A549 (cell line): ENCODE results near the gene CBFA2T2. TPM values are rescaled to one million over a fixed set of nuclear protein-coding genes. Genes with fewer than 3 reads are reported as not detected.

ENCODE experiments used
- ATAC-seq, 2 experiments: fragments of 200-7000 bp in 1 of 2; fragments of >200 bp in 1 of 2; cut with Nextera tagmentation in 1 of 2; cut with Tn5 transposase in 1 of 2; 3 replicates each; pipeline versions ENCODE4 v1.8.0 to v1.9.1; 2018 to 2020; ENCODE audit warnings: mild to moderate bottlenecking in 1 of 2, moderate library complexity in 1 of 2
- CTCF ChIA-PET: fragments of 300-600 bp; sonication (Branson Sonifier 250); formaldehyde crosslinking; extraction: SDS; loops from one replicate; lab custom pipeline; 2021; ENCODE audit warnings: antibody characterized with exemption, inconsistent platforms; lab: Yijun Ruan, JAX
- POLR2A ChIA-PET: fragments of 350-600 bp; formaldehyde crosslinking; extraction: SDS; loops from one replicate; lab custom pipeline; 2021; ENCODE audit warnings: antibody characterized with exemption, inconsistent platforms; lab: Yijun Ruan, JAX
- DNase-seq, 2 experiments: peaks; one replicate each; pipeline versions ENCODE4 v3.0.0 to v3.0.0-alpha.2; 2011 to 2016; ENCODE audit warnings: low read depth in 1 of 2, low spot score in 1 of 2
- FAIRE-seq: peaks from 2 replicates; lab custom pipeline; 2011; peaks lifted over from hg19 to GRCh38; lab: Jason Lieb, UNC
- H3K27ac ChIP-seq, 2 experiments: fragments of >200 bp; sonication (Bioruptor Twin); formaldehyde crosslinking; 3 replicates each; pipeline ENCODE4 v1.5.1; 2016 to 2017
- H3K4me1 ChIP-seq: fragments of >200 bp; sonication (Bioruptor Twin); formaldehyde crosslinking; 3 replicates; pipeline ENCODE4 v1.6.1; 2016
- H3K4me2 ChIP-seq: fragments of >200 bp; sonication (Bioruptor Twin); formaldehyde crosslinking; 3 replicates; pipeline ENCODE4 v1.6.1; 2016
- H3K4me3 ChIP-seq: fragments of >200 bp; sonication (Bioruptor Twin); formaldehyde crosslinking; 3 replicates; pipeline ENCODE4 v1.5.1; 2016
- H3K9me3 ChIP-seq: fragments of >200 bp; sonication (Bioruptor Twin); formaldehyde crosslinking; 3 replicates; pipeline ENCODE4 v1.6.1; 2016
- CEBPB ChIP-seq, 2 experiments: fragments of >200 bp in 1 of 2; sonication (Bioruptor Twin) in 1 of 2; formaldehyde crosslinking in 1 of 2; IDR thresholded peaks; 2 replicates each; pipeline ENCODE4 v1.6.1; 2012 to 2016
- CHD2 ChIP-seq: fragments of 150-350 bp; IDR thresholded peaks from 2 replicates; pipeline ENCODE4 v1.6.1; 2014; ENCODE audit warnings: low read length; ENCODE audit not compliant: partially characterized antibody
- EP300 ChIP-seq, 2 experiments: fragments of >200 bp; sonication (Bioruptor Twin); formaldehyde crosslinking; IDR thresholded peaks; 2 replicates in 1 of 2; 3 replicates in 1 of 2; pipeline ENCODE4 v1.6.1; 2016 to 2017
- ESRRA ChIP-seq: fragments of 150-350 bp; IDR thresholded peaks from 2 replicates; pipeline ENCODE4 v1.6.1; 2014; ENCODE audit warnings: mild to moderate bottlenecking, low read length, borderline replicate concordance
- FOSL2 ChIP-seq, 2 experiments: fragments of 450-650 bp in 1 of 2; fragments of >200 bp in 1 of 2; sonication (Bioruptor Twin) in 1 of 2; formaldehyde crosslinking; IDR thresholded peaks; 2 replicates each; pipeline versions ENCODE4 v1.5.0 to v1.6.1; 2016 to 2020; ENCODE audit warnings: mild to moderate bottlenecking in 1 of 2, moderate library complexity in 1 of 2
- MAFK ChIP-seq: fragments of 450-650 bp; IDR thresholded peaks from 2 replicates; pipeline ENCODE4 v1.6.1; 2014; ENCODE audit not compliant: partially characterized antibody
- MAZ ChIP-seq: fragments of 150-350 bp; IDR thresholded peaks from 2 replicates; pipeline ENCODE4 v1.6.1; 2014; ENCODE audit warnings: antibody characterized with exemption, low read depth, low read length, borderline replicate concordance
- NPAS2 ChIP-seq: fragments of 250-450 bp; sonication (Bioruptor Pico); IDR thresholded peaks from 2 replicates; pipeline ENCODE4 v1.8.0; 2022; ENCODE audit warnings: mild to moderate bottlenecking, moderate library complexity, borderline replicate concordance
- NR3C1 ChIP-seq: fragments of >200 bp; sonication (Bioruptor Twin); formaldehyde crosslinking; IDR thresholded peaks from 3 replicates; pipeline ENCODE4 v1.6.1; 2017
- POLR2A ChIP-seq: IDR thresholded peaks from 2 replicates; pipeline ENCODE4 v1.6.1; 2012; ENCODE audit warnings: mild to moderate bottlenecking, low read length
- RCOR1 ChIP-seq: fragments of 150-350 bp; IDR thresholded peaks from 2 replicates; pipeline ENCODE4 v1.6.1; 2014; ENCODE audit warnings: antibody characterized with exemption, low read length, low read depth
- ZC3H11A ChIP-seq: fragments of 450-650 bp; IDR thresholded peaks from 2 replicates; pipeline ENCODE4 v1.6.1; 2014; ENCODE audit warnings: antibody characterized with exemption, mild to moderate bottlenecking
- ZFP36 ChIP-seq: fragments of 450-650 bp; IDR thresholded peaks from 2 replicates; pipeline ENCODE4 v1.6.1; 2014; ENCODE audit warnings: borderline replicate concordance; ENCODE audit not compliant: partially characterized antibody
- ZSCAN20 ChIP-seq: fragments of 250-450 bp; sonication (Bioruptor Pico); IDR thresholded peaks from 2 replicates; pipeline ENCODE4 v1.8.0; 2022; ENCODE audit warnings: mild to moderate bottlenecking, moderate library complexity
- WGBS: methylation state at CpG from one replicate; pipeline ENCODE4 v1.1.6; 2017; ENCODE audit errors: missing lambda C conversion rate; 5-methylcytosine and 5-hydroxymethylcytosine counted together
- polyA plus RNA-seq, 4 experiments: library from polyadenylated mRNA; depleted of rRNA in 3 of 4; stranded (reverse); fragments of >200 nt; fragmentation: RNase III in 1 of 4; extraction: RNeasy Plus Mini Kit Qiagen cat#74134 plus additional on column Dnase treatment in 1 of 4; gene quantifications; 2 replicates in 3 of 4; 3 replicates in 1 of 4; pipeline ENCODE4 v1.2.3, GENCODE V29; 2011 to 2017
- TF ChIP-seq, protein P1 (sequence below): fragments of 250-450 bp; sonication (Bioruptor Pico); IDR thresholded peaks from 2 replicates; pipeline ENCODE4 v1.5.0; 2020; ENCODE audit warnings: low read depth, mild to moderate bottlenecking, moderate library complexity
- TF ChIP-seq, protein P2 (sequence below): fragments of >200 bp; sonication (Bioruptor Twin); formaldehyde crosslinking; IDR thresholded peaks from 3 replicates; pipeline ENCODE4 v1.6.1; 2016
- TF ChIP-seq, protein P3 (sequence below): fragments of >200 bp; sonication (Bioruptor Twin); formaldehyde crosslinking; IDR thresholded peaks from 3 replicates; pipeline ENCODE4 v1.5.1; 2016
- TF ChIP-seq, protein P4 (sequence below): fragments of 150-350 bp; IDR thresholded peaks from 2 replicates; pipeline ENCODE4 v1.6.1; 2014; ENCODE audit warnings: low read depth, mild to moderate bottlenecking, low read length
- TF ChIP-seq, protein P5 (sequence below): fragments of 200-600 bp; sonication (generic); IDR thresholded peaks from 2 replicates; pipeline ENCODE4 v1.6.1; 2016; ENCODE audit warnings: antibody characterized with exemption, mild to moderate bottlenecking, moderate library complexity

CBFA2T2 gene
- polyA plus RNA-seq, 2 of the 4 experiments (the other 2 are of a cell fraction): 6.8 to 9.4 TPM

DNA sequence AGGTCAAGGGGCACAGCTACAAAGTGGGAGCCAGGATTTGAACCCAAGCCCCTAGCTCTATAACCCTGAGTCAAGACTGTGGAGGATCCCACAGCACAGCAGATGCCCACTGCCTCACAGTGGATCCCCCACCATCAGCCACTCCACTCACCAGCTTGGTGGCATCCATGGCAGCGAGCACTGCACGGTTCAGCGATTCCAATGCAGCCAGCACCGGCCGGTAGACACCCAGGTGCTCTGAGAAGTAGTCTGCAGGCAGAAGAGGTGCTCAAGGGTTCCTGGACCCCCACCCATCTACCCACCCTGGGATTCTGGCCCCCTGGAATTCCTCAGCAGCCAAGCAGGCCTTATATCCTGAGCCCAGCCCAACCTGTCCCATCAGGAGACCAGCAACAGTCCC is 179.3 kb downstream of the CBFA2T2 start:
- no peaks in the 10 kb centered on the region for H3K9me3 ChIP-seq
- peaks cover 20% of the 10 kb centered on the region for H3K4me1 ChIP-seq
- no peak overlapping the region for H3K27ac ChIP-seq
- ATAC-seq (no peak), DNase-seq (no peak), FAIRE-seq (no peak)
- H3K4me2 ChIP-seq: no peak overlapping the region
- TF ChIP-seq, protein P1, sequence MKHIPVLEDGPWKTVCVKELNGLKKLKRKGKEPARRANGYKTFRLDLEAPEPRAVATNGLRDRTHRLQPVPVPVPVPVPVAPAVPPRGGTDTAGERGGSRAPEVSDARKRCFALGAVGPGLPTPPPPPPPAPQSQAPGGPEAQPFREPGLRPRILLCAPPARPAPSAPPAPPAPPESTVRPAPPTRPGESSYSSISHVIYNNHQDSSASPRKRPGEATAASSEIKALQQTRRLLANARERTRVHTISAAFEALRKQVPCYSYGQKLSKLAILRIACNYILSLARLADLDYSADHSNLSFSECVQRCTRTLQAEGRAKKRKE (CRISPR knock-in tag): no peak
- TF ChIP-seq ZC3H11A: no peak
- TF ChIP-seq, protein P2, sequence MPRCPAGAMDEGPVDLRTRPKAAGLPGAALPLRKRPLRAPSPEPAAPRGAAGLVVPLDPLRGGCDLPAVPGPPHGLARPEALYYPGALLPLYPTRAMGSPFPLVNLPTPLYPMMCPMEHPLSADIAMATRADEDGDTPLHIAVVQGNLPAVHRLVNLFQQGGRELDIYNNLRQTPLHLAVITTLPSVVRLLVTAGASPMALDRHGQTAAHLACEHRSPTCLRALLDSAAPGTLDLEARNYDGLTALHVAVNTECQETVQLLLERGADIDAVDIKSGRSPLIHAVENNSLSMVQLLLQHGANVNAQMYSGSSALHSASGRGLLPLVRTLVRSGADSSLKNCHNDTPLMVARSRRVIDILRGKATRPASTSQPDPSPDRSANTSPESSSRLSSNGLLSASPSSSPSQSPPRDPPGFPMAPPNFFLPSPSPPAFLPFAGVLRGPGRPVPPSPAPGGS: no peak
- no peak for TF ChIP-seq CEBPB (IDR thresholded peaks at IDR 0.05)
- no peak for TF ChIP-seq EP300 (IDR thresholded peaks at IDR 0.05)
- no peak for TF ChIP-seq NPAS2 (CRISPR knock-in tag)
- no peak for TF ChIP-seq ZFP36
- TF ChIP-seq CHD2: no peak
- no peak for TF ChIP-seq MAZ
- no peak for TF ChIP-seq ZSCAN20 (CRISPR knock-in tag)
- no peak for TF ChIP-seq NR3C1
- TF ChIP-seq, protein P3, sequence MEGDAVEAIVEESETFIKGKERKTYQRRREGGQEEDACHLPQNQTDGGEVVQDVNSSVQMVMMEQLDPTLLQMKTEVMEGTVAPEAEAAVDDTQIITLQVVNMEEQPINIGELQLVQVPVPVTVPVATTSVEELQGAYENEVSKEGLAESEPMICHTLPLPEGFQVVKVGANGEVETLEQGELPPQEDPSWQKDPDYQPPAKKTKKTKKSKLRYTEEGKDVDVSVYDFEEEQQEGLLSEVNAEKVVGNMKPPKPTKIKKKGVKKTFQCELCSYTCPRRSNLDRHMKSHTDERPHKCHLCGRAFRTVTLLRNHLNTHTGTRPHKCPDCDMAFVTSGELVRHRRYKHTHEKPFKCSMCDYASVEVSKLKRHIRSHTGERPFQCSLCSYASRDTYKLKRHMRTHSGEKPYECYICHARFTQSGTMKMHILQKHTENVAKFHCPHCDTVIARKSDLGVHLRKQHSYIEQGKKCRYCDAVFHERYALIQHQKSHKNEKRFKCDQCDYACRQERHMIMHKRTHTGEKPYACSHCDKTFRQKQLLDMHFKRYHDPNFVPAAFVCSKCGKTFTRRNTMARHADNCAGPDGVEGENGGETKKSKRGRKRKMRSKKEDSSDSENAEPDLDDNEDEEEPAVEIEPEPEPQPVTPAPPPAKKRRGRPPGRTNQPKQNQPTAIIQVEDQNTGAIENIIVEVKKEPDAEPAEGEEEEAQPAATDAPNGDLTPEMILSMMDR: no peak
- WGBS: 87% methylated on average over 5 of the region's 5 CpGs
- POLR2A ChIA-PET: interaction anchor here (0.6 kb wide), 1 partner anchor 413 kb away, joined by 3 read pairs; no protein-coding TSS in a partner anchor
- no peak overlapping the region for H3K4me3 ChIP-seq
- CTCF ChIA-PET: interaction anchor here (0.6 to 2.2 kb wide), 10 partner anchors 11 to 401 kb away, joined by 3 to 9 read pairs (median 4); no protein-coding TSS in a partner anchor

DNA sequence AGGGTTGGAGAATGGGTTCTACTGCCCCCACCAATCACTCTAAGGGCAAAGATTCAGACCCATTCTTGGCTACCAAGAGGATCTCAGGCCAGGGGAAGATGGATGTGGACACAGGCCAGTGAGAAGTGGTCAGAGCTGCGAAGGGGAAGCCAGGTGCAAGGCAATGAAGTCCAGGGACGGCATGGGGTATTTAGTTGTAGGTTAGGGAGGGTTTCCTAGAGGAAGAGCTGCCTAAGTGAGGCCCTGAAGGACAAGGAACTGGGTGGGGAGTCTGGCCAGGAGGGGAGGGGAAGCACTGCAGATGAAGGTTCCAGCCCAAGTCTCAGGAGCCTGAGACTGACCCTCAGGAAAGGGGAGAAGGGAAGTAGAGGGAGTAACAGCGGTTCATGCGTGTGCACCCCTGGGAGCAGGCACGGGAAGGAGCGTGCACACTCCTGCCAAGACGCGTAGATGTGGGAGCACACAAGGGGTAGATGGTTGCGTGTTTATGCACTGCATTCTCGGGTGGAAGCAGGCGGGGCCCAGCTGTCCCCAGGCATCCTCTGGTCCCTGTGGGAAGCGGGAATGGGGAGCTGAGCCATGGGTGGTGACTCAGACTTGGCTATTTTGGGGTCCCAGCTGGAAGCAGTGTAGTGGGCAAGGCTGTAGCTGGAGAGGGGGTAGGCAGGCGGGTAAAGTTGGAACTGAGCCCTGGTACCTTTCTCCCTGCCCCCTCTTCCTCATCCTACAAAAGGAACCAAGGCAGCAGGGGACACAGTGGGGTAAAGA is 180.2 kb downstream of the CBFA2T2 start:
- no peak overlapping the region for H3K4me3 ChIP-seq
- no peak overlapping the region for H3K4me2 ChIP-seq
- no peaks in the 10 kb centered on the region for H3K9me3 ChIP-seq
- TF ChIP-seq ESRRA (no peak), FOSL2 (IDR thresholded peaks at IDR 0.05) (no peak), FOSL2 (CRISPR knock-in tag; IDR thresholded peaks at IDR 0.05) (no peak), ZFP36 (no peak), MAFK (no peak), POLR2A (no peak), CEBPB (IDR thresholded peaks at IDR 0.05) (no peak), RCOR1 (no peak)
- TF ChIP-seq, protein P2: no peak
- TF ChIP-seq, protein P4, sequence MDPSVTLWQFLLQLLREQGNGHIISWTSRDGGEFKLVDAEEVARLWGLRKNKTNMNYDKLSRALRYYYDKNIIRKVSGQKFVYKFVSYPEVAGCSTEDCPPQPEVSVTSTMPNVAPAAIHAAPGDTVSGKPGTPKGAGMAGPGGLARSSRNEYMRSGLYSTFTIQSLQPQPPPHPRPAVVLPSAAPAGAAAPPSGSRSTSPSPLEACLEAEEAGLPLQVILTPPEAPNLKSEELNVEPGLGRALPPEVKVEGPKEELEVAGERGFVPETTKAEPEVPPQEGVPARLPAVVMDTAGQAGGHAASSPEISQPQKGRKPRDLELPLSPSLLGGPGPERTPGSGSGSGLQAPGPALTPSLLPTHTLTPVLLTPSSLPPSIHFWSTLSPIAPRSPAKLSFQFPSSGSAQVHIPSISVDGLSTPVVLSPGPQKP: no peak
- TF ChIP-seq, protein P5, sequence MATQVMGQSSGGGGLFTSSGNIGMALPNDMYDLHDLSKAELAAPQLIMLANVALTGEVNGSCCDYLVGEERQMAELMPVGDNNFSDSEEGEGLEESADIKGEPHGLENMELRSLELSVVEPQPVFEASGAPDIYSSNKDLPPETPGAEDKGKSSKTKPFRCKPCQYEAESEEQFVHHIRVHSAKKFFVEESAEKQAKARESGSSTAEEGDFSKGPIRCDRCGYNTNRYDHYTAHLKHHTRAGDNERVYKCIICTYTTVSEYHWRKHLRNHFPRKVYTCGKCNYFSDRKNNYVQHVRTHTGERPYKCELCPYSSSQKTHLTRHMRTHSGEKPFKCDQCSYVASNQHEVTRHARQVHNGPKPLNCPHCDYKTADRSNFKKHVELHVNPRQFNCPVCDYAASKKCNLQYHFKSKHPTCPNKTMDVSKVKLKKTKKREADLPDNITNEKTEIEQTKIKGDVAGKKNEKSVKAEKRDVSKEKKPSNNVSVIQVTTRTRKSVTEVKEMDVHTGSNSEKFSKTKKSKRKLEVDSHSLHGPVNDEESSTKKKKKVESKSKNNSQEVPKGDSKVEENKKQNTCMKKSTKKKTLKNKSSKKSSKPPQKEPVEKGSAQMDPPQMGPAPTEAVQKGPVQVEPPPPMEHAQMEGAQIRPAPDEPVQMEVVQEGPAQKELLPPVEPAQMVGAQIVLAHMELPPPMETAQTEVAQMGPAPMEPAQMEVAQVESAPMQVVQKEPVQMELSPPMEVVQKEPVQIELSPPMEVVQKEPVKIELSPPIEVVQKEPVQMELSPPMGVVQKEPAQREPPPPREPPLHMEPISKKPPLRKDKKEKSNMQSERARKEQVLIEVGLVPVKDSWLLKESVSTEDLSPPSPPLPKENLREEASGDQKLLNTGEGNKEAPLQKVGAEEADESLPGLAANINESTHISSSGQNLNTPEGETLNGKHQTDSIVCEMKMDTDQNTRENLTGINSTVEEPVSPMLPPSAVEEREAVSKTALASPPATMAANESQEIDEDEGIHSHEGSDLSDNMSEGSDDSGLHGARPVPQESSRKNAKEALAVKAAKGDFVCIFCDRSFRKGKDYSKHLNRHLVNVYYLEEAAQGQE: no peak
- DNase-seq: no peak
- FAIRE-seq: no peak
- no peak for ATAC-seq
- POLR2A ChIA-PET: no interaction called here
- 92% methylated on average over 13 of the region's 13 CpGs for WGBS
- H3K27ac ChIP-seq: no peak overlapping the region
- peaks cover 19% of the 10 kb centered on the region for H3K4me1 ChIP-seq
- CTCF ChIA-PET: interaction anchor here (1.4 to 1.8 kb wide), 4 partner anchors 10 to 213 kb away, joined by 3 to 7 read pairs (median 6); no protein-coding TSS in a partner anchor
